ENCODE results near the gene ERVK3-1.

DNA sequence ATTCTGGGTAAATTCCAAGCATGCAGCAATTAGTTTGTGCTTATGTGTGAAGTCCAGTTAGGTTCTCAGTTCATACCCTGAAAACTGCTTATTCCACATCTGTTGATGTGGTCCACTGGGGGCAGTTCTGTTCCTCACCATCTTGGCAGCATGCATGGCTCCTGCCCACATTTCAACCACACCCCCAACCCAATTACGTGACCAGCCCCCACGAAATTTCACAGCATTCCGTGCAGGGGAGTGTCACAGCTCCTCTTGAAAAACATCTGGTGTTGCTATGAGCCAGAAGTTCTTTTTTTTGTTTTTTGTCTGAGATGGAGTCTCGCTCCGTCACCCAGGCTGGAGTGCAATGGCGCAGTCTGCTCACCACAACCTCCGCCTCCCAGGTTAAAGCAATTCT is 9.1 kb upstream of the ERVK3-1 start:
- TF ChIP-seq, protein P1, sequence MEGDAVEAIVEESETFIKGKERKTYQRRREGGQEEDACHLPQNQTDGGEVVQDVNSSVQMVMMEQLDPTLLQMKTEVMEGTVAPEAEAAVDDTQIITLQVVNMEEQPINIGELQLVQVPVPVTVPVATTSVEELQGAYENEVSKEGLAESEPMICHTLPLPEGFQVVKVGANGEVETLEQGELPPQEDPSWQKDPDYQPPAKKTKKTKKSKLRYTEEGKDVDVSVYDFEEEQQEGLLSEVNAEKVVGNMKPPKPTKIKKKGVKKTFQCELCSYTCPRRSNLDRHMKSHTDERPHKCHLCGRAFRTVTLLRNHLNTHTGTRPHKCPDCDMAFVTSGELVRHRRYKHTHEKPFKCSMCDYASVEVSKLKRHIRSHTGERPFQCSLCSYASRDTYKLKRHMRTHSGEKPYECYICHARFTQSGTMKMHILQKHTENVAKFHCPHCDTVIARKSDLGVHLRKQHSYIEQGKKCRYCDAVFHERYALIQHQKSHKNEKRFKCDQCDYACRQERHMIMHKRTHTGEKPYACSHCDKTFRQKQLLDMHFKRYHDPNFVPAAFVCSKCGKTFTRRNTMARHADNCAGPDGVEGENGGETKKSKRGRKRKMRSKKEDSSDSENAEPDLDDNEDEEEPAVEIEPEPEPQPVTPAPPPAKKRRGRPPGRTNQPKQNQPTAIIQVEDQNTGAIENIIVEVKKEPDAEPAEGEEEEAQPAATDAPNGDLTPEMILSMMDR (IDR thresholded peaks at IDR 0.05 in 4 of 5, conservative IDR thresholded peaks at IDR 0.05 in 1 of 5), result no peak
- no peak for TF ChIP-seq POLR2A (IDR thresholded peaks at IDR 0.05)
